Smooth muscle cell (in vitro differentiated cells): ENCODE measurements around the gene SLC17A9. TPM values are rescaled to one million over a fixed set of nuclear protein-coding genes. Genes with fewer than 3 reads are reported as not detected.
A peak's percentile ranks its signal among the peaks of the same experiment; 100 is the strongest.

Experiments
- DNase-seq: peaks from one replicate; lab custom pipeline; 2025; ENCODE audit not compliant: unreplicated experiment; lab: John Stamatoyannopoulos, UW
- H2AFZ ChIP-seq: fragments of 200-600 bp; sonication (generic); 2 replicates; pipeline ENCODE4 v1.6.0; 2016; ENCODE audit warnings: antibody characterized with exemption, low read depth, mild to moderate bottlenecking
- H3F3A ChIP-seq: fragments of 200-600 bp; sonication (generic); 2 replicates; pipeline ENCODE4 v1.6.0; 2017; ENCODE audit warnings: antibody characterized with exemption, low read depth
- H3K27ac ChIP-seq: fragments of 200-600 bp; sonication (generic); 2 replicates; pipeline ENCODE4 v1.5.1; 2016; ENCODE audit warnings: low read depth, mild to moderate bottlenecking
- H3K27me3 ChIP-seq: fragments of 200-600 bp; sonication (generic); 2 replicates; pipeline ENCODE4 v1.6.1; 2016; ENCODE audit warnings: low read depth, mild to moderate bottlenecking
- H3K36me3 ChIP-seq: fragments of 200-600 bp; sonication (generic); 2 replicates; pipeline ENCODE4 v1.5.1; 2016; ENCODE audit warnings: low read depth
- H3K4me1 ChIP-seq: fragments of 200-600 bp; sonication (generic); 2 replicates; pipeline ENCODE4 v1.5.1; 2016; ENCODE audit warnings: low read depth
- H3K4me2 ChIP-seq: fragments of 200-600 bp; sonication (generic); 2 replicates; pipeline ENCODE4 v1.6.0; 2016; ENCODE audit warnings: mild to moderate bottlenecking
- H3K4me3 ChIP-seq: fragments of 200-600 bp; sonication (generic); 2 replicates; pipeline ENCODE4 v1.5.1; 2016; ENCODE audit warnings: mild to moderate bottlenecking
- H3K79me2 ChIP-seq: fragments of 200-600 bp; sonication (generic); 2 replicates; pipeline ENCODE4 v1.6.0; 2016; ENCODE audit warnings: low read depth, mild to moderate bottlenecking
- H3K9ac ChIP-seq: fragments of 200-600 bp; sonication (generic); 2 replicates; pipeline ENCODE4 v1.6.0; 2016; ENCODE audit warnings: low read depth
- H3K9me3 ChIP-seq: fragments of 200-600 bp; sonication (generic); replicated peaks from 2 replicates; pipeline ENCODE4 v1.5.1; 2016; ENCODE audit warnings: low read depth
- H4K20me1 ChIP-seq: fragments of 200-600 bp; sonication (generic); 2 replicates; pipeline ENCODE4 v1.6.0; 2016; ENCODE audit warnings: low read depth
- WGBS: methylation state at CpG from one replicate; pipeline ENCODE4 v1.1.7; 2016; ENCODE audit warnings: low lambda C conversion rate; 5-methylcytosine and 5-hydroxymethylcytosine counted together
- polyA plus RNA-seq: library from polyadenylated mRNA; unstranded; fragments of >200 nt; fragmentation: Nextera tagmentation; extraction: Ambion mirVana; gene quantifications from 2 replicates; pipeline ENCODE4 v1.2.1, GENCODE V29; 2016
- total RNA-seq: library from RNA; depleted of rRNA; stranded (reverse); fragments of >200 nt; gene quantifications from 2 replicates; pipeline ENCODE4 v1.2.3, GENCODE V29; 2014
- TF ChIP-seq, protein P1 (sequence below): fragments of 200-600 bp; sonication (generic); IDR thresholded peaks from 2 replicates; pipeline ENCODE4 v1.5.1; 2017; ENCODE audit warnings: borderline replicate concordance, mild to moderate bottlenecking, antibody characterized with exemption; ENCODE audit not compliant: insufficient read depth, poor library complexity, severe bottlenecking

Gene SLC17A9
- total and polyA plus RNA-seq, 2 experiments from 2014 or later: 32.5 to 96.7 TPM

DNA sequence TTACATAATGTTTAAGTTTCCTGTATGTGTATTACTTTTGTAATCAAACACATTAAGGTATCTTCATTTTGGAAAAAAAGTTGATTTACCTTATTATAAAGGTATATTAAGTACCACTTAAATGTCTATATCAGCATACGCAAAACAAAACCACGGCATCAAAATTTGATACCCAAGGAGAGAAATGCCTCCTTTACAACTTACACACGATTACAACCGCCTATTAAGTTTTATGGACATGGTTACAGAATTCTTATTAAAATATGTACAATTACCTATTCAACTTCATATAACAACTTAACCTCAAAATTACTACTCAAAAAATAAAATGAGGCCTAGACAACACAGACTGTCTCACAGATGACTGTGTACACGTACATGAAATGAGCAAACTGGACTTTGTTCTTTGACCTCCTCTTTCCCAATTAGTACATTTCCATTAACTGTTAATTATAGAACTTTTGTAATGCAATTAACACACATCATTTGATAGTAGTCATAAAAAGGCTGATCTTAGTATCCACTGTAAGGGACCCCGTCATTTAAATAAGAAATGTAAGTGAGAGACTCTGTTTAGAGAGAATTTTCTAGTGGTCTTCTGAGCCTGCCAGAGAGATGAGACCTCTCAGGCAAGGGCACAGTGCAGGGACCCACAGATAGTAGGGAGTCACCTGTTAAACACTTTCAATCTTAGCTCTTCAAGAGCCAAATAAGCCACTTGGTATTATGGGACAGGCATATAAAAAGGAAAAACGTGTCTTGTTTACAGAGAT lies 28.7 kb upstream of the SLC17A9 start:
- peak overlapping the region; percentile 89 for H3K4me2 ChIP-seq
- TF ChIP-seq, protein P1, sequence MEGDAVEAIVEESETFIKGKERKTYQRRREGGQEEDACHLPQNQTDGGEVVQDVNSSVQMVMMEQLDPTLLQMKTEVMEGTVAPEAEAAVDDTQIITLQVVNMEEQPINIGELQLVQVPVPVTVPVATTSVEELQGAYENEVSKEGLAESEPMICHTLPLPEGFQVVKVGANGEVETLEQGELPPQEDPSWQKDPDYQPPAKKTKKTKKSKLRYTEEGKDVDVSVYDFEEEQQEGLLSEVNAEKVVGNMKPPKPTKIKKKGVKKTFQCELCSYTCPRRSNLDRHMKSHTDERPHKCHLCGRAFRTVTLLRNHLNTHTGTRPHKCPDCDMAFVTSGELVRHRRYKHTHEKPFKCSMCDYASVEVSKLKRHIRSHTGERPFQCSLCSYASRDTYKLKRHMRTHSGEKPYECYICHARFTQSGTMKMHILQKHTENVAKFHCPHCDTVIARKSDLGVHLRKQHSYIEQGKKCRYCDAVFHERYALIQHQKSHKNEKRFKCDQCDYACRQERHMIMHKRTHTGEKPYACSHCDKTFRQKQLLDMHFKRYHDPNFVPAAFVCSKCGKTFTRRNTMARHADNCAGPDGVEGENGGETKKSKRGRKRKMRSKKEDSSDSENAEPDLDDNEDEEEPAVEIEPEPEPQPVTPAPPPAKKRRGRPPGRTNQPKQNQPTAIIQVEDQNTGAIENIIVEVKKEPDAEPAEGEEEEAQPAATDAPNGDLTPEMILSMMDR: no peak
- no peaks in the 10 kb centered on the region for H3K36me3 ChIP-seq
- H4K20me1 ChIP-seq: peaks cover 88% of the 10 kb centered on the region
- no peak for DNase-seq
- H3K27ac ChIP-seq: peak overlapping the region; percentile 83
- H3K27me3 ChIP-seq: no peaks in the 10 kb centered on the region
- H2AFZ ChIP-seq: no peak overlapping the region
- H3F3A ChIP-seq: peaks cover 10% of the 10 kb centered on the region
- H3K4me1 ChIP-seq: peaks cover 39% of the 10 kb centered on the region
- H3K9ac ChIP-seq: peak overlapping the region; percentile 87
- 66% methylated on average over 7 of the region's 7 CpGs for WGBS
- H3K4me3 ChIP-seq: peak overlapping the region; percentile 88
- H3K9me3 ChIP-seq: no peaks in the 10 kb centered on the region
- peaks cover 98% of the 10 kb centered on the region for H3K79me2 ChIP-seq

DNA sequence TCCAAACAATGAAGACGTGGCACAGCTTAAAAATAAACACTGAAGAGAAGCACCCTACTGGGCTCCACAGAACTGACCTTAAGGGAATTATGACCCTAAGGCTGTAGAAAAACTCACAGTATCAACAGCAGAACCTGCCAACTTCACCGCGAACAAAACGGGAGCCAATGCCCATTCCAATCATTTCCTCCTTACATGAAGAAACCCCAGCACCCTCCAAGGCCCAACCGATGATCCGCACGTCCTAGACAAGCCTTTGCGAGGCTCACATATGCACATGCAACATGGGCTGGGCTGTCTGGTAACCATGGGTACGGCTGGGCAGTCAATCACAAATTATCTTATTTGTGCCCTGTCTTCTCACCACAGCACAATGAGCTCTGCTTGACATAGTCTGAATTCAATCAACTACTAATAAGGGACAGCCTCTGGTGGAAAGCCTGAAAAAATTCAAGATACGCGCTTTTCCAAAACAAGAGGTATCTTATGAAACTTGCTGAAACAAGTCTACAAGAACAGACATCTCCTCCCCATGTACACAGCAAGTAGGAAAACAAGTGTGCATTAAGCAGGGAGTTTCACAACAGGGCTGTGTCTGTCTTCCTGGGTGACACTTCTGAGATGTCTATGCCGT lies 27.9 kb upstream of the SLC17A9 start:
- TF ChIP-seq, protein P1: no peak
- Histone ChIP-seq H3K9ac (peak overlapping the region; percentile 87), H3K79me2 (peaks cover 94% of the 10 kb centered on the region), H3K36me3 (no peaks in the 10 kb centered on the region), H3F3A (peaks cover 10% of the 10 kb centered on the region), H3K27ac (peak overlapping the region; percentile 83), H3K4me2 (peak overlapping the region; percentile 89), H3K9me3 (no peaks in the 10 kb centered on the region), H3K27me3 (no peaks in the 10 kb centered on the region), H3K4me1 (peaks cover 39% of the 10 kb centered on the region), H3K4me3 (peak overlapping the region; percentile 88), H4K20me1 (peaks cover 81% of the 10 kb centered on the region), H2AFZ (no peak overlapping the region)
- DNase-seq: no peak
- 31% methylated on average over 12 of the region's 12 CpGs for WGBS

- TF ChIP-seq, protein P1: no peak
- Histone ChIP-seq H3K79me2 (peaks cover 94% of the 10 kb centered on the region), H3K36me3 (no peaks in the 10 kb centered on the region), H3K27me3 (no peaks in the 10 kb centered on the region), H2AFZ (no peak overlapping the region), H3K9me3 (no peaks in the 10 kb centered on the region), H3K9ac (peak overlapping the region; percentile 87), H4K20me1 (peaks cover 81% of the 10 kb centered on the region), H3K4me2 (peak overlapping the region; percentile 89), H3K27ac (peak overlapping the region; percentile 83), H3F3A (peaks cover 15% of the 10 kb centered on the region), H3K4me1 (peaks cover 39% of the 10 kb centered on the region), H3K4me3 (peak overlapping the region; percentile 88)
- WGBS: 4% methylated on average over 4 of the region's 4 CpGs
- DNase-seq: no peak
Measured at GRCh38 chr20:62925076-62925419, 27.5 kb upstream of the SLC17A9 start.
